ENCODE measurements around the gene WDR35.

The WDR35 gene

GRCh38 chr2:19911808-19912509 is 77.9 kb downstream of the WDR35 start:
- DNase-seq: peak; percentile 88
- H2BK120ac ChIP-seq (ENCODE audit: low read depth, low read length): no peak overlapping the region
- H3K14ac ChIP-seq (ENCODE audit: low read length in 2 of 2): no peak overlapping the region
- H3K9me3 ChIP-seq (ENCODE audit: control insufficient read depth, low read length): no peaks in the 10 kb centered on the region
- H4K91ac ChIP-seq (ENCODE audit: low read length): no peak overlapping the region
- no peak overlapping the region for H3K18ac ChIP-seq (ENCODE audit: low read depth in 1 of 2, low read length in 2 of 2)
- H3K9ac ChIP-seq (ENCODE audit: low read length): no peak overlapping the region
- peaks cover 2% of the 10 kb centered on the region for H3K4me1 ChIP-seq (ENCODE audit: control insufficient read depth, insufficient read depth, low read depth, low read length)
- no peak overlapping the region for H3K23ac ChIP-seq (ENCODE audit: low read length in 2 of 2)
- no peak overlapping the region for H2AK5ac ChIP-seq (ENCODE audit: low read length, severe bottlenecking)
- H3K36me3 ChIP-seq (ENCODE audit: control insufficient read depth in 1 of 2, insufficient read depth in 2 of 2, low read depth in 1 of 2, low read length in 2 of 2): peaks cover 13 to 35% of the 10 kb centered on the region in 2 experiments
- H4K8ac ChIP-seq (ENCODE audit: low read length): no peak overlapping the region
- no peaks in the 10 kb centered on the region for H3K27me3 ChIP-seq (ENCODE audit: control insufficient read depth in 1 of 2, insufficient read depth in 1 of 2, low read length in 2 of 2)
- H2AFZ ChIP-seq (ENCODE audit: low read depth, low read length): no peak overlapping the region
- no peak overlapping the region for H2BK12ac ChIP-seq (ENCODE audit: low read length in 2 of 2)
- no peak overlapping the region for H3K4me3 ChIP-seq (ENCODE audit: insufficient read depth in 1 of 2, low read depth in 1 of 2, low read length in 2 of 2)
- H3K4ac ChIP-seq (ENCODE audit: low read depth in 1 of 2, low read length in 2 of 2): no peak overlapping the region
- no peak overlapping the region for H2BK15ac ChIP-seq (ENCODE audit: low read depth, poor library complexity, severe bottlenecking)
- no peak overlapping the region for H3K4me2 ChIP-seq (ENCODE audit: low read length, poor library complexity, severe bottlenecking)
- no peak overlapping the region for H2BK5ac ChIP-seq (ENCODE audit: low read depth, low read length, poor library complexity, severe bottlenecking)
- 41% methylated on average over 7 of the region's 9 CpGs for WGBS
- H3K27ac ChIP-seq (ENCODE audit: low read length, poor library complexity, severe bottlenecking): peak overlapping the region; percentile 71
- H3K79me1 ChIP-seq (replicated peaks; ENCODE audit: low read length, poor library complexity, severe bottlenecking): peaks cover 10% of the 10 kb centered on the region

DNA sequence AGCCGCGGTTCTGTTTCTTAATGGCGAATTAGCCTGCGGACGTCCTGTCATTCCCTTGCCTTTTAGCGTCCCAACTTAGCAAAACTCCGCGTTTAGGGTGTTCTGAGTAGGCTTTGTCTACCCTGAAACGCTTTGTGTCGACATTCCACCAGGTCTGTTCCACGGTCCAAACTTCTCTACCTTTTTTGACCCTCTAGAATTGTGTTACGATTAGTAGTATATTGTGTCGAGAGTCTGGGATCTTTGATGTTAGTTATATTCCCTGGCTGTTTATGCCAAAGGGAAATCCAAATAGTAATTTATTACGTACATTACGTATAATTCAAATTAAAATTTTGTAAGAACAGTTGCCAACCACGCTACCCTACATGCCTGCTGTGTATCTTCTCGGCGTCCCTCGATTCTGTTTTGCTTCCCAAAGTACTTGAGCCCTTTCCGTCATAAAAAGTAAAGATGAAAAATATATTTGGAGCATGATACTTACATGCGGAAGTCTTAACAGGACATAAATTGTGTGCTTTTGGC is 87.6 kb downstream of the WDR35 start:
- peak overlapping the region; percentile 97 for H2BK5ac ChIP-seq (ENCODE audit: low read depth, low read length, poor library complexity, severe bottlenecking)
- peak overlapping the region in 1 of 2 experiments; percentile 56 for H3K14ac ChIP-seq (ENCODE audit: low read length in 2 of 2)
- peak overlapping the region; percentile 66 for H3K4me2 ChIP-seq (ENCODE audit: low read length, poor library complexity, severe bottlenecking)
- H3K4me3 ChIP-seq (ENCODE audit: insufficient read depth in 1 of 2, low read depth in 1 of 2, low read length in 2 of 2): peak overlapping the region; percentile 76 to 90
- H3K4ac ChIP-seq (ENCODE audit: low read depth in 1 of 2, low read length in 2 of 2): peak overlapping the region; percentile 29 to 98
- peak overlapping the region in 1 of 2 experiments; percentile 97 for H3K23ac ChIP-seq (ENCODE audit: low read length in 2 of 2)
- no peak for DNase-seq
- no peak overlapping the region for H2AK5ac ChIP-seq (ENCODE audit: low read length, severe bottlenecking)
- no peak overlapping the region for H2BK15ac ChIP-seq (ENCODE audit: low read depth, poor library complexity, severe bottlenecking)
- no peaks in the 10 kb centered on the region for H3K27me3 ChIP-seq (ENCODE audit: control insufficient read depth in 1 of 2, insufficient read depth in 1 of 2, low read length in 2 of 2)
- H3K9me3 ChIP-seq (ENCODE audit: control insufficient read depth, low read length): no peaks in the 10 kb centered on the region
- peaks cover 7% of the 10 kb centered on the region for H3K4me1 ChIP-seq (ENCODE audit: control insufficient read depth, insufficient read depth, low read depth, low read length)
- H4K91ac ChIP-seq (ENCODE audit: low read length): no peak overlapping the region
- no peak overlapping the region for H2BK12ac ChIP-seq (ENCODE audit: low read length in 2 of 2)
- H3K18ac ChIP-seq (ENCODE audit: low read depth in 1 of 2, low read length in 2 of 2): peak overlapping the region; percentile 95 to 100
- peak overlapping the region; percentile 98 for H4K8ac ChIP-seq (ENCODE audit: low read length)
- H3K9ac ChIP-seq (ENCODE audit: low read length): peak overlapping the region; percentile 97
- peak overlapping the region; percentile 99 for H2AFZ ChIP-seq (ENCODE audit: low read depth, low read length)
- peaks cover 0 to 2% of the 10 kb centered on the region in 2 experiments for H3K36me3 ChIP-seq (ENCODE audit: control insufficient read depth in 1 of 2, insufficient read depth in 2 of 2, low read depth in 1 of 2, low read length in 2 of 2)
- WGBS: 1% methylated on average over 5 of the region's 21 CpGs
- H2BK120ac ChIP-seq (ENCODE audit: low read depth, low read length): no peak overlapping the region
- H3K79me1 ChIP-seq (replicated peaks; ENCODE audit: low read length, poor library complexity, severe bottlenecking): peaks cover 8% of the 10 kb centered on the region
- peak overlapping the region; percentile 99 for H3K27ac ChIP-seq (ENCODE audit: low read length, poor library complexity, severe bottlenecking)

DNA sequence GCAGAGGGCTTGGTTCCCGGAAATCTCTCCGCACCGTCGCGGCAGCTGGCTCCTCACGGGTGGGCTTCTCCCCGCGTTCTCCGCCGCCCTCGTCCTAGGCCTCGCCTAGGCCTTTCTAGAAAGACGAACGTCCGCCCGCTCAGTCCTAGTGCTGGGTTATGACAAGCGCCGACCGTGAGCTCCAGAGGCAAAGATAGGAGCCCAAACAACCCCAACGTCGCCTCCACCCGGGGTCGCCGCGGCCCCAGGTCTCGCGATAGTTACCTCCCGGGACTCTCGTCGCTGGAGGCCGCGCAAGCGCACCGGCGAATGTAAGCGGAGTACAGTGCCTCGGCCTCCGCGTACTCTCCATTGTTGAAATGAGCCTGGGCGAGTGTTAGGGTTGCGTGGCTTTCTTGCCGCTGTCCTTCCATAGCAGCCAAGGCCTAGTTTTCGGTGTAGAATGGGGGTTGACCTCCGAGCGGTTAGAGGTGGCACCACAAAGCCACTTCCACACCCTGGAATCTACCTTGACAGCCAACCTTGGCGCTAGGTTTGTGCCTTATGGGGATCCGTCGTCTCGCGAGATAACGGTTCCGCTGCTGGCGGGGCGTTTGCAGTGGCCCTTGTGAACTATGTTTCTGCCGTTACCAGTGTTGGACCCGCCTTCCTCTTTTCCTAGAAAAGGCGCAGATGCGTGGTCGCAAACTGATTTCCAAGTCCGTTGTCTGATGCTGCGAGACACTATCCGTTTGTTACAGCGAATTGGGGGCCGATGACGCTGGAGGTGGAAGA is 88.3 kb downstream of the WDR35 start, which contains the start of gene TTC32:
Gene TTC32, minus strand, starts transcription at position 542 of the 774 bp plus-strand sequence. Its CDS starts 129 bp downstream, at position 413.
- peak within 1 kb of the TSS in 1 of 2 experiments; percentile 98 for H3K14ac ChIP-seq (ENCODE audit: low read length in 2 of 2)
- peak within 1 kb of the TSS; percentile 98 for H4K8ac ChIP-seq (ENCODE audit: low read length)
- under 1% methylated on average over 65 of the region's 65 CpGs for WGBS

More for the DNA sequence above, 88.3 kb downstream of the WDR35 start, which contains the start of gene TTC32:
- H2AK5ac ChIP-seq (ENCODE audit: low read length, severe bottlenecking): peak within 1 kb of the TSS; percentile 64
- H2BK12ac ChIP-seq (ENCODE audit: low read length in 2 of 2): peak within 1 kb of the TSS in 1 of 2 experiments; percentile 71
- peak within 1 kb of the TSS; percentile 60 for H2BK15ac ChIP-seq (ENCODE audit: low read depth, poor library complexity, severe bottlenecking)
- H2AFZ ChIP-seq (ENCODE audit: low read depth, low read length): peak within 1 kb of the TSS; percentile 99
- peaks cover 7% of the 10 kb centered on the region for H3K4me1 ChIP-seq (ENCODE audit: control insufficient read depth, insufficient read depth, low read depth, low read length)
- peak within 1 kb of the TSS; percentile 76 to 90 for H3K4me3 ChIP-seq (ENCODE audit: insufficient read depth in 1 of 2, low read depth in 1 of 2, low read length in 2 of 2)
- H4K91ac ChIP-seq (ENCODE audit: low read length): peak within 1 kb of the TSS; percentile 97
- H3K79me1 ChIP-seq (replicated peaks; ENCODE audit: low read length, poor library complexity, severe bottlenecking): peaks cover 8% of the 10 kb centered on the region
- no peaks in the 10 kb centered on the region for H3K9me3 ChIP-seq (ENCODE audit: control insufficient read depth, low read length)
- no peaks in the 10 kb centered on the region for H3K27me3 ChIP-seq (ENCODE audit: control insufficient read depth in 1 of 2, insufficient read depth in 1 of 2, low read length in 2 of 2)
- peak within 1 kb of the TSS; percentile 93 to 98 for H3K4ac ChIP-seq (ENCODE audit: low read depth in 1 of 2, low read length in 2 of 2)
- peak within 1 kb of the TSS; percentile 97 for H3K9ac ChIP-seq (ENCODE audit: low read length)
- peak; percentile 96 for DNase-seq
- peak within 1 kb of the TSS; percentile 75 for H3K4me2 ChIP-seq (ENCODE audit: low read length, poor library complexity, severe bottlenecking)
- peak within 1 kb of the TSS; percentile 97 for H2BK5ac ChIP-seq (ENCODE audit: low read depth, low read length, poor library complexity, severe bottlenecking)
- peak within 1 kb of the TSS; percentile 40 for H2BK120ac ChIP-seq (ENCODE audit: low read depth, low read length)
- H3K36me3 ChIP-seq (ENCODE audit: control insufficient read depth in 1 of 2, insufficient read depth in 2 of 2, low read depth in 1 of 2, low read length in 2 of 2): peaks cover 0 to 3% of the 10 kb centered on the region in 2 experiments
- peak within 1 kb of the TSS; percentile 60 to 98 for H3K23ac ChIP-seq (ENCODE audit: low read length in 2 of 2)
- peak within 1 kb of the TSS; percentile 99 for H3K27ac ChIP-seq (ENCODE audit: low read length, poor library complexity, severe bottlenecking)
- peak within 1 kb of the TSS; percentile 95 to 100 for H3K18ac ChIP-seq (ENCODE audit: low read depth in 1 of 2, low read length in 2 of 2)
